ENCODE measurements around the gene DEDD2.

DNA sequence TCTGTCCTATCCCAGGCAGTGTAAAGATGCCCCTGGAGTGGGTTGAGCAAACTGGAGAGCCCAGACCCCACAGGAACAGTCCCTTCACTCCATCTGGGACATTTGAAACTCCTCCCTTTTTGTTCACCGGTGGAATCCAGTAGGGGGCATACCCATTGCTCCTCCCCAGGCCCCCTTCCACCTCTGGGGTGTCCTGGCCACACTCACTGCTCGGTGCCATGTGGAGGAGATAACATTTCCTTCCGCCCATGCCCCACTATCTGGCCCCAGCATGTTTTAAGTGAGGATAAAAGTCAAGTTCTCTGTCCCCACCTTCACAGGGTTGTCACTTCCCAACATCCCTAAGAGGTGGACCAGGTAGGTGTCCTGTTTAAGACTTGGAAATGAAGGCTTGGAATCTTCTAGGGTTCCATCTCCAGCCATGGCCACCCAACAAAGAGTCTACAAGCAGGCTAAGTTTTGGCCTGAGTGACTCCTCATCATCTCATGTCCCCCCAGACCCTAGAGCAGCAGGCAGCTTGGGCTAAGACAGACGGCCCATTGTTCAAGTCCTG is 11.9 kb upstream of the DEDD2 start:
- TF ChIP-seq, protein P1, sequence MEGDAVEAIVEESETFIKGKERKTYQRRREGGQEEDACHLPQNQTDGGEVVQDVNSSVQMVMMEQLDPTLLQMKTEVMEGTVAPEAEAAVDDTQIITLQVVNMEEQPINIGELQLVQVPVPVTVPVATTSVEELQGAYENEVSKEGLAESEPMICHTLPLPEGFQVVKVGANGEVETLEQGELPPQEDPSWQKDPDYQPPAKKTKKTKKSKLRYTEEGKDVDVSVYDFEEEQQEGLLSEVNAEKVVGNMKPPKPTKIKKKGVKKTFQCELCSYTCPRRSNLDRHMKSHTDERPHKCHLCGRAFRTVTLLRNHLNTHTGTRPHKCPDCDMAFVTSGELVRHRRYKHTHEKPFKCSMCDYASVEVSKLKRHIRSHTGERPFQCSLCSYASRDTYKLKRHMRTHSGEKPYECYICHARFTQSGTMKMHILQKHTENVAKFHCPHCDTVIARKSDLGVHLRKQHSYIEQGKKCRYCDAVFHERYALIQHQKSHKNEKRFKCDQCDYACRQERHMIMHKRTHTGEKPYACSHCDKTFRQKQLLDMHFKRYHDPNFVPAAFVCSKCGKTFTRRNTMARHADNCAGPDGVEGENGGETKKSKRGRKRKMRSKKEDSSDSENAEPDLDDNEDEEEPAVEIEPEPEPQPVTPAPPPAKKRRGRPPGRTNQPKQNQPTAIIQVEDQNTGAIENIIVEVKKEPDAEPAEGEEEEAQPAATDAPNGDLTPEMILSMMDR (IDR thresholded peaks at IDR 0.05; ENCODE audit: insufficient read depth, low read length), result no peak
- TF ChIP-seq, protein P2, sequence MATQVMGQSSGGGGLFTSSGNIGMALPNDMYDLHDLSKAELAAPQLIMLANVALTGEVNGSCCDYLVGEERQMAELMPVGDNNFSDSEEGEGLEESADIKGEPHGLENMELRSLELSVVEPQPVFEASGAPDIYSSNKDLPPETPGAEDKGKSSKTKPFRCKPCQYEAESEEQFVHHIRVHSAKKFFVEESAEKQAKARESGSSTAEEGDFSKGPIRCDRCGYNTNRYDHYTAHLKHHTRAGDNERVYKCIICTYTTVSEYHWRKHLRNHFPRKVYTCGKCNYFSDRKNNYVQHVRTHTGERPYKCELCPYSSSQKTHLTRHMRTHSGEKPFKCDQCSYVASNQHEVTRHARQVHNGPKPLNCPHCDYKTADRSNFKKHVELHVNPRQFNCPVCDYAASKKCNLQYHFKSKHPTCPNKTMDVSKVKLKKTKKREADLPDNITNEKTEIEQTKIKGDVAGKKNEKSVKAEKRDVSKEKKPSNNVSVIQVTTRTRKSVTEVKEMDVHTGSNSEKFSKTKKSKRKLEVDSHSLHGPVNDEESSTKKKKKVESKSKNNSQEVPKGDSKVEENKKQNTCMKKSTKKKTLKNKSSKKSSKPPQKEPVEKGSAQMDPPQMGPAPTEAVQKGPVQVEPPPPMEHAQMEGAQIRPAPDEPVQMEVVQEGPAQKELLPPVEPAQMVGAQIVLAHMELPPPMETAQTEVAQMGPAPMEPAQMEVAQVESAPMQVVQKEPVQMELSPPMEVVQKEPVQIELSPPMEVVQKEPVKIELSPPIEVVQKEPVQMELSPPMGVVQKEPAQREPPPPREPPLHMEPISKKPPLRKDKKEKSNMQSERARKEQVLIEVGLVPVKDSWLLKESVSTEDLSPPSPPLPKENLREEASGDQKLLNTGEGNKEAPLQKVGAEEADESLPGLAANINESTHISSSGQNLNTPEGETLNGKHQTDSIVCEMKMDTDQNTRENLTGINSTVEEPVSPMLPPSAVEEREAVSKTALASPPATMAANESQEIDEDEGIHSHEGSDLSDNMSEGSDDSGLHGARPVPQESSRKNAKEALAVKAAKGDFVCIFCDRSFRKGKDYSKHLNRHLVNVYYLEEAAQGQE (IDR thresholded peaks at IDR 0.05; ENCODE audit: insufficient replicate concordance, low read depth), result no peak
- TF ChIP-seq GABPA (IDR thresholded peaks at IDR 0.05; ENCODE audit: low read depth) (no peak), POLR2AphosphoS5 (IDR thresholded peaks at IDR 0.05; ENCODE audit: low read depth) (no peak), SPI1 (IDR thresholded peaks at IDR 0.05; ENCODE audit: borderline replicate concordance, low read depth) (no peak)

Data from HL-60 (cell line).